ENCODE measurements around the gene CLCN4.

The CLCN4 gene

DNA sequence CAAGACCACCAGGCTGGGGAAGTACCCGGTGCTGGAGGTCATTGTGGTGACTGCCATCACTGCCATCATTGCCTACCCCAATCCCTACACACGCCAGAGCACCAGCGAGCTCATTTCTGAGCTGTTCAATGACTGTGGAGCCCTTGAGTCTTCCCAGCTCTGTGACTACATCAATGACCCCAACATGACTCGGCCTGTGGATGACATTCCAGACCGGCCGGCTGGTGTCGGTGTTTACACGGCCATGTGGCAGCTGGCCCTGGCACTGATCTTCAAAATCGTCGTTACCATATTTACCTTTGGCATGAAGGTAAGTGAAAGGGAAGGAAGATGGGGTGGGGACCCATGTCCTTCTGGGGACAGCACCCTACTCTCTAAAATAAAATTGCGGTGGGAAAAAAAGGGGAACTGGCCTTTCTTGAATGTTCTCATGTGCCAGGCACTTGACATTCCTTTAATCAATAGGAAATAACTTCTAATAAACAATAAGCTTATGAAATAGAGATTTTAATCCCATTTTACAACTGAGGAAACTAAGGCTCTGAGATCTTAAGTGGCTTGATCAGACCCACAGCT lies 51.6 kb downstream of the CLCN4 start:
- H3K27ac ChIP-seq (ENCODE audit: extremely low read depth, low read depth, low read length) = no peak overlapping the region
- H3K4me1 ChIP-seq (ENCODE audit: control insufficient read depth, insufficient read depth, low read length) = no peaks in the 10 kb centered on the region
- CTCF ChIA-PET = no interaction called here
- no peaks in the 10 kb centered on the region for H3K9me3 ChIP-seq (ENCODE audit: control insufficient read depth, insufficient read depth, low read depth, low read length)
- POLR2A ChIA-PET = no interaction called here
- no peak overlapping the region for H3K4me3 ChIP-seq (ENCODE audit: low read depth, low read length)
- H3K36me3 ChIP-seq (ENCODE audit: control insufficient read depth in 2 of 2, insufficient read depth in 1 of 2, low read length in 2 of 2) = peaks cover 0 to 35% of the 10 kb centered on the region in 2 experiments; a peak in 1 of 3 replicates
- no peak for TF ChIP-seq ZNF221 (tag by site-specific recombination; IDR thresholded peaks at IDR 0.05; ENCODE audit: borderline replicate concordance)
- no peak for TF ChIP-seq ZNF558 (tag by site-specific recombination; IDR thresholded peaks at IDR 0.05)
- TF ChIP-seq, protein P1, sequence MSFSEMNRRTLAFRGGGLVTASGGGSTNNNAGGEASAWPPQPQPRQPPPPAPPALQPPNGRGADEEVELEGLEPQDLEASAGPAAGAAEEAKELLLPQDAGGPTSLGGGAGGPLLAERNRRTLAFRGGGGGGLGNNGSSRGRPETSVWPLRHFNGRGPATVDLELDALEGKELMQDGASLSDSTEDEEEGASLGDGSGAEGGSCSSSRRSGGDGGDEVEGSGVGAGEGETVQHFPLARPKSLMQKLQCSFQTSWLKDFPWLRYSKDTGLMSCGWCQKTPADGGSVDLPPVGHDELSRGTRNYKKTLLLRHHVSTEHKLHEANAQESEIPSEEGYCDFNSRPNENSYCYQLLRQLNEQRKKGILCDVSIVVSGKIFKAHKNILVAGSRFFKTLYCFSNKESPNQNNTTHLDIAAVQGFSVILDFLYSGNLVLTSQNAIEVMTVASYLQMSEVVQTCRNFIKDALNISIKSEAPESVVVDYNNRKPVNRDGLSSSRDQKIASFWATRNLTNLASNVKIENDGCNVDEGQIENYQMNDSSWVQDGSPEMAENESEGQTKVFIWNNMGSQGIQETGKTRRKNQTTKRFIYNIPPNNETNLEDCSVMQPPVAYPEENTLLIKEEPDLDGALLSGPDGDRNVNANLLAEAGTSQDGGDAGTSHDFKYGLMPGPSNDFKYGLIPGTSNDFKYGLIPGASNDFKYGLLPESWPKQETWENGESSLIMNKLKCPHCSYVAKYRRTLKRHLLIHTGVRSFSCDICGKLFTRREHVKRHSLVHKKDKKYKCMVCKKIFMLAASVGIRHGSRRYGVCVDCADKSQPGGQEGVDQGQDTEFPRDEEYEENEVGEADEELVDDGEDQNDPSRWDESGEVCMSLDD (tag by site-specific recombination; IDR thresholded peaks at IDR 0.05) = no peak
- TF ChIP-seq ZNF311 (tag by site-specific recombination; IDR thresholded peaks at IDR 0.05; ENCODE audit: borderline replicate concordance) = no peak
- no peak for TF ChIP-seq ZNF26 (tag by site-specific recombination; IDR thresholded peaks at IDR 0.05)
- no peak for TF ChIP-seq ZNF747 (tag by site-specific recombination; IDR thresholded peaks at IDR 0.05)
- TF ChIP-seq PRDM10 (tag by site-specific recombination; IDR thresholded peaks at IDR 0.05) = no peak
- no peak for TF ChIP-seq ZEB2 (tag by site-specific recombination; IDR thresholded peaks at IDR 0.05)
- no peak for TF ChIP-seq YY2 (tag by site-specific recombination; IDR thresholded peaks at IDR 0.05)
- TF ChIP-seq ZNF18 (tag by site-specific recombination; IDR thresholded peaks at IDR 0.05) = no peak
- no peak for TF ChIP-seq ZNF416 (tag by site-specific recombination; IDR thresholded peaks at IDR 0.05)
- TF ChIP-seq ZFP3 (tag by site-specific recombination; IDR thresholded peaks at IDR 0.05; ENCODE audit: low read depth) = no peak
- TF ChIP-seq ZIC2 (tag by site-specific recombination; IDR thresholded peaks at IDR 0.05) = no peak
- TF ChIP-seq ZNF776 (tag by site-specific recombination; IDR thresholded peaks at IDR 0.05; ENCODE audit: borderline replicate concordance) = no peak

- CTCF ChIA-PET = no interaction called here
- no peaks in the 10 kb centered on the region for H3K9me3 ChIP-seq (ENCODE audit: control insufficient read depth, insufficient read depth, low read depth, low read length)
- POLR2A ChIA-PET = no interaction called here
- TF ChIP-seq ZNF292 (tag by site-specific recombination; IDR thresholded peaks at IDR 0.05; ENCODE audit: borderline replicate concordance, low read depth) (no peak), KLF9 (tag by site-specific recombination; IDR thresholded peaks at IDR 0.05; ENCODE audit: low read depth) (no peak), ZIC2 (tag by site-specific recombination; IDR thresholded peaks at IDR 0.05) (no peak), ZNF501 (tag by site-specific recombination; IDR thresholded peaks at IDR 0.05) (no peak), PATZ1 (tag by site-specific recombination; IDR thresholded peaks at IDR 0.05) (no peak), ZNF677 (tag by site-specific recombination; IDR thresholded peaks at IDR 0.05) (no peak), YY2 (tag by site-specific recombination; IDR thresholded peaks at IDR 0.05) (no peak), MEIS1 (CRISPR knock-in tag; IDR thresholded peaks at IDR 0.05; ENCODE audit: borderline replicate concordance) (no peak), BCL6B (tag by site-specific recombination; IDR thresholded peaks at IDR 0.05) (no peak), ZFP69B (tag by site-specific recombination; IDR thresholded peaks at IDR 0.05) (no peak)
Measured at GRCh38 chrX:10208953-10209352, 52.2 kb downstream of the CLCN4 start.

More at GRCh38 chrX:10208953-10209352, 52.2 kb downstream of the CLCN4 start:
- peaks cover 0 to 41% of the 10 kb centered on the region in 2 experiments; a peak in 1 of 3 replicates for H3K36me3 ChIP-seq (ENCODE audit: control insufficient read depth in 2 of 2, insufficient read depth in 1 of 2, low read length in 2 of 2)
- H3K4me1 ChIP-seq (ENCODE audit: control insufficient read depth, insufficient read depth, low read length) = no peaks in the 10 kb centered on the region
- no peak overlapping the region for H3K27ac ChIP-seq (ENCODE audit: extremely low read depth, low read depth, low read length)
- H3K4me3 ChIP-seq (ENCODE audit: low read depth, low read length) = no peak overlapping the region

Data from HEK293 (cell line).